Fibroblast of peridontal ligament (primary cell): ENCODE measurements around the gene NCR1.
"Not testable (repeated sequence)": the region's sequence is repeated elsewhere in the genome, so short reads cannot be mapped to it uniquely, and the experiment has no call there.

Source experiments
- DNase-seq: peaks from one replicate; pipeline ENCODE4 v3.0.0-alpha.2; 2010; ENCODE audit errors: extremely low read depth

The NCR1 gene

GRCh38 chr19:54905803-54906511 lies at the start of gene NCR1:
TSS of gene NCR1 (plus strand) at chr19:54906148. CDS start at chr19:54906188, 40 bp downstream.
- no peak for DNase-seq

- DNase-seq: not testable (repeated sequence)
These were observed 47.5 kb upstream of the NCR1 start for GRCh38 chr19:54858476-54858875.

- DNase-seq: not testable (repeated sequence)
These were observed 46.5 kb upstream of the NCR1 start for GRCh38 chr19:54859421-54859820.

GRCh38 chr19:54863459-54863858 lies 42.5 kb upstream of the NCR1 start:
- not testable (repeated sequence) for DNase-seq

GRCh38 chr19:54871696-54872095 lies 34.3 kb upstream of the NCR1 start:
- DNase-seq: no peak

GRCh38 chr19:54873990-54874389 lies 32.0 kb upstream of the NCR1 start, which contains the start of gene FCAR:
TSS of gene FCAR (plus strand) at chr19:54874235. CDS start at chr19:54874290, 55 bp downstream.
- DNase-seq: no peak

- DNase-seq: no peak
These were observed 30.4 kb upstream of the NCR1 start for GRCh38 chr19:54875506-54875905.

GRCh38 chr19:54877471-54877870 lies 28.5 kb upstream of the NCR1 start:
- DNase-seq: no peak

GRCh38 chr19:54881884-54882283 lies 24.1 kb upstream of the NCR1 start:
- no peak for DNase-seq

GRCh38 chr19:54882758-54883157 lies 23.2 kb upstream of the NCR1 start:
- no peak for DNase-seq

- DNase-seq: no peak
These were observed 22.7 kb upstream of the NCR1 start for GRCh38 chr19:54883228-54883627.

- DNase-seq: no peak
These were observed 17.7 kb upstream of the NCR1 start for GRCh38 chr19:54888239-54888638.

GRCh38 chr19:54889566-54889965 lies 16.4 kb upstream of the NCR1 start:
- DNase-seq: no peak

GRCh38 chr19:54893406-54893805 lies 12.5 kb upstream of the NCR1 start:
- no peak for DNase-seq

- DNase-seq: not testable (repeated sequence)
These were observed 11.8 kb upstream of the NCR1 start for GRCh38 chr19:54894106-54894505.

GRCh38 chr19:54896036-54896435 lies 9.9 kb upstream of the NCR1 start:
- DNase-seq: no peak

- not testable (repeated sequence) for DNase-seq
These were observed 7.3 kb upstream of the NCR1 start for GRCh38 chr19:54898685-54899084.

- not testable (repeated sequence) for DNase-seq
These were observed 6.3 kb upstream of the NCR1 start for GRCh38 chr19:54899646-54900045.

GRCh38 chr19:54901153-54901552 lies 4.8 kb upstream of the NCR1 start:
- DNase-seq: not testable (repeated sequence)

- DNase-seq: no peak
These were observed 3.9 kb upstream of the NCR1 start for GRCh38 chr19:54902061-54902460.

- DNase-seq: no peak
These were observed 2.6 kb upstream of the NCR1 start for GRCh38 chr19:54903303-54903702.

GRCh38 chr19:54904261-54904660 lies 1.7 kb upstream of the NCR1 start:
- DNase-seq: not testable (repeated sequence)

- DNase-seq: no peak
These were observed 536 bp upstream of the NCR1 start for GRCh38 chr19:54905421-54905802.

GRCh38 chr19:54906819-54907218 lies 871 bp downstream of the NCR1 start:
- no peak for DNase-seq
